IMR-90 (cell line): ENCODE results near the gene GNB1L. TPM values are rescaled to one million over a fixed set of nuclear protein-coding genes. Genes with fewer than 3 reads are reported as not detected.

Experiments
- ATAC-seq: fragments of 200-7000 bp; cut with Tn5 transposase; 2 replicates; pipeline ENCODE4 v1.9.1; 2020; ENCODE audit warnings: low read depth, mild to moderate bottlenecking, moderate library complexity
- BruUV-seq: library from RNA; stranded (reverse); fragments of 400-500 nt; replicated peaks from 2 replicates; lab custom pipeline; 2021; lab: Mats Ljungman, UMichigan
- CTCF ChIA-PET: fragments of 300-600 bp; formaldehyde crosslinking; extraction: SDS; loops from one replicate; lab custom pipeline; 2021; ENCODE audit warnings: antibody characterized with exemption; lab: Yijun Ruan, JAX
- POLR2A ChIA-PET: fragments of 300-600 bp; sonication (Branson Sonifier 250); formaldehyde crosslinking; loops from one replicate; lab custom pipeline; 2022; ENCODE audit warnings: antibody characterized with exemption; ENCODE audit not compliant: unreplicated experiment; lab: Charles Lee
- DNase-seq: peaks from one replicate; pipeline ENCODE4 v3.0.0; 2013
- H2AFZ ChIP-seq: replicated peaks from 2 replicates; pipeline ENCODE3; 2013; ENCODE audit warnings: low read length, mild to moderate bottlenecking; ENCODE audit not compliant: poor library complexity
- H2AK5ac ChIP-seq: 2 replicates; pipeline ENCODE4 v1.6.1; 2013; ENCODE audit warnings: low read depth, low read length, inconsistent platforms
- H2AK9ac ChIP-seq: replicated peaks from 2 replicates; pipeline ENCODE3; 2013; ENCODE audit warnings: mild to moderate bottlenecking, low read depth, low read length, moderate library complexity; ENCODE audit not compliant: poor library complexity
- H2BK120ac ChIP-seq: 2 replicates; pipeline ENCODE4 v1.6.1; 2013; ENCODE audit warnings: low read depth, low read length, inconsistent platforms
- H2BK15ac ChIP-seq: 3 replicates; pipeline ENCODE4 v1.6.1; 2013; ENCODE audit warnings: low read depth, low read length, inconsistent platforms
- H2BK20ac ChIP-seq: 2 replicates; pipeline ENCODE4 v1.6.1; 2013; ENCODE audit warnings: low read depth, mild to moderate bottlenecking, inconsistent platforms, low read length, moderate library complexity
- H2BK5ac ChIP-seq: 2 replicates; pipeline ENCODE4 v1.6.1; 2013; ENCODE audit warnings: mild to moderate bottlenecking, low read depth, low read length, inconsistent platforms; ENCODE audit not compliant: poor library complexity, severe bottlenecking
- H3K14ac ChIP-seq: replicated peaks from 2 replicates; pipeline ENCODE4 v1.6.1; 2013; ENCODE audit warnings: low read depth, low read length, inconsistent platforms
- H3K18ac ChIP-seq: 2 replicates; pipeline ENCODE4 v1.6.1; 2013; ENCODE audit warnings: low read depth, low read length, control low read depth
- H3K23ac ChIP-seq: 2 replicates; pipeline ENCODE4 v1.6.1; 2013; ENCODE audit warnings: low read depth, low read length, inconsistent platforms
- H3K27ac ChIP-seq: 2 replicates; pipeline ENCODE4 v1.5.1; 2013; ENCODE audit warnings: mild to moderate bottlenecking, control low read depth, low read length; ENCODE audit not compliant: insufficient read depth
- H3K27me3 ChIP-seq: 2 replicates; pipeline ENCODE4 v1.6.1; 2013; ENCODE audit warnings: low read length; ENCODE audit not compliant: control insufficient read depth, insufficient read depth
- H3K36me3 ChIP-seq: 2 replicates; pipeline ENCODE4 v1.6.1; 2013; ENCODE audit warnings: low read length, mixed read lengths; ENCODE audit not compliant: control insufficient read depth, insufficient read depth
- H3K4ac ChIP-seq: 2 replicates; pipeline ENCODE4 v1.6.1; 2013; ENCODE audit warnings: low read depth, low read length, inconsistent platforms
- H3K4me1 ChIP-seq: 2 replicates; pipeline ENCODE4 v1.6.1; 2013; ENCODE audit warnings: low read length, mixed read lengths; ENCODE audit not compliant: control insufficient read depth, insufficient read depth
- H3K4me2 ChIP-seq: 2 replicates; pipeline ENCODE4 v1.6.1; 2013; ENCODE audit warnings: low read depth, mild to moderate bottlenecking, control low read depth, low read length, moderate library complexity
- H3K4me3 ChIP-seq: 2 replicates; pipeline ENCODE4 v1.5.1; 2013; ENCODE audit warnings: low read depth, mild to moderate bottlenecking, control low read depth, low read length, moderate library complexity; ENCODE audit not compliant: insufficient read depth
- H3K56ac ChIP-seq: 2 replicates; pipeline ENCODE4 v1.6.1; 2013; ENCODE audit warnings: low read length, inconsistent platforms; ENCODE audit not compliant: insufficient read depth; ENCODE audit errors: extremely low read depth
- H3K79me1 ChIP-seq, 2 experiments: 2 replicates each; pipeline ENCODE4 v1.6.1; 2013; ENCODE audit warnings: low read length in 2 of 2, inconsistent platforms in 1 of 2, low read depth in 1 of 2
- H3K9ac ChIP-seq: 2 replicates; pipeline ENCODE4 v1.6.1; 2013; ENCODE audit warnings: low read depth, low read length, control low read depth
- H3K9me1 ChIP-seq: 2 replicates; pipeline ENCODE4 v1.6.1; 2013; ENCODE audit warnings: low read length, inconsistent platforms; ENCODE audit not compliant: insufficient read depth
- H3K9me3 ChIP-seq: 2 replicates; pipeline ENCODE4 v1.6.1; 2013; ENCODE audit warnings: low read length; ENCODE audit not compliant: control insufficient read depth, insufficient read depth
- H4K20me1 ChIP-seq: 2 replicates; pipeline ENCODE4 v1.6.1; 2013; ENCODE audit warnings: low read length, inconsistent platforms; ENCODE audit not compliant: insufficient read depth
- H4K5ac ChIP-seq: 2 replicates; pipeline ENCODE4 v1.6.1; 2013; ENCODE audit warnings: mild to moderate bottlenecking, low read depth, low read length, control low read depth
- H4K8ac ChIP-seq, 2 experiments: 2 replicates each; pipeline ENCODE4 v1.6.1; 2013; ENCODE audit warnings: low read depth in 2 of 2, low read length in 2 of 2, control low read depth in 1 of 2, inconsistent platforms in 1 of 2
- H4K91ac ChIP-seq: 2 replicates; pipeline ENCODE4 v1.6.1; 2013; ENCODE audit warnings: low read depth, low read length, inconsistent platforms; ENCODE audit not compliant: insufficient read depth
- BHLHE40 ChIP-seq: fragments of 150-350 bp; IDR thresholded peaks from 2 replicates; pipeline ENCODE4 v1.6.1; 2016; ENCODE audit warnings: mild to moderate bottlenecking, low read depth, low read length
- CTCF ChIP-seq: conservative IDR thresholded peaks from 2 replicates; pipeline ENCODE4 v1.5.1; 2012; ENCODE audit warnings: mild to moderate bottlenecking, low read depth, low read length, improper control_type of control experiment
- NFE2L2 ChIP-seq: fragments of 150-350 bp; IDR thresholded peaks from 2 replicates; pipeline ENCODE4 v1.6.1; 2016; ENCODE audit warnings: low read depth, mild to moderate bottlenecking, low read length
- WGBS, 2 experiments: methylation state at CpG; one replicate each; pipeline versions ENCODE4 v1.1.5 to v1.1.7; 2013; ENCODE audit warnings: missing lambda C conversion rate in 2 of 2; ENCODE audit not compliant: insufficient read length in 1 of 2; ENCODE audit errors: extremely low coverage in 2 of 2; 5-methylcytosine and 5-hydroxymethylcytosine counted together
- dilution Hi-C: fragments of 300-500 bp; cut with HindIII; formaldehyde crosslinking; loops from one replicate; pipeline ENCODE4 v1.14.3; 2018; ENCODE audit warnings: low sequenced_read_pairs; ENCODE audit not compliant: unreplicated experiment
- in situ Hi-C: fragments of 300-500 bp; cut with MboI; formaldehyde crosslinking; loops from 3 replicates; pipeline ENCODE4 v1.14.3; 2019; ENCODE audit warnings: low sequenced_read_pairs, inconsistent platforms, mixed read lengths
- intact Hi-C: fragments of 100-400 bp; cut with micrococcal nuclease; formaldehyde crosslinking; loops from 2 replicates; pipeline ENCODE4 v1.10.0; 2022
- polyA plus RNA-seq, 3 experiments: library from polyadenylated mRNA; depleted of rRNA; stranded (reverse); fragments of >200 nt; gene quantifications; 2 replicates each; pipeline ENCODE4 v1.2.3, GENCODE V29; 2012; ENCODE audit warnings: low replicate concordance in 1 of 3
- total RNA-seq: library from RNA; depleted of rRNA; stranded (reverse); fragments of >200 nt; gene quantifications from 2 replicates; pipeline ENCODE4 v1.2.3, GENCODE V29; 2012

Gene GNB1L
- total and polyA plus RNA-seq, 2 of the 4 experiments (the other 2 are of a cell fraction): 2.5 to 4.4 TPM

- H2AK9ac ChIP-seq: no peak overlapping the region
- POLR2A ChIA-PET: no interaction called here
- no peak overlapping the region for H2BK15ac ChIP-seq
- no peak overlapping the region for H2AK5ac ChIP-seq
- H3K18ac ChIP-seq: no peak overlapping the region
- no peaks in the 10 kb centered on the region for H3K36me3 ChIP-seq
- H3K4me2 ChIP-seq: no peak overlapping the region
- intact Hi-C loops (no loop called here), dilution Hi-C loops (no loop called here), in situ Hi-C loops (no loop called here)
- H4K8ac ChIP-seq: no peak overlapping the region
- H3K9me1 ChIP-seq: peaks cover 6% of the 10 kb centered on the region
- no peak overlapping the region for H3K23ac ChIP-seq
- H3K4ac ChIP-seq: no peak overlapping the region
- no peak overlapping the region for H2BK5ac ChIP-seq
- H3K9me3 ChIP-seq: peaks cover 7% of the 10 kb centered on the region
- no peak overlapping the region for H3K9ac ChIP-seq
- H3K27me3 ChIP-seq: no peaks in the 10 kb centered on the region
- BruUV-seq: no TSS peak
- H3K56ac ChIP-seq: no peak overlapping the region
- H4K91ac ChIP-seq: no peak overlapping the region
- H3K79me1 ChIP-seq: no peaks in the 10 kb centered on the region
- peak overlapping the region; percentile 19 for H2AFZ ChIP-seq
- H3K14ac ChIP-seq: no peak overlapping the region
- no peak overlapping the region for H3K27ac ChIP-seq
- H2BK20ac ChIP-seq: no peak overlapping the region
- DNase-seq: no peak
- no peak overlapping the region for H3K4me3 ChIP-seq
- no CpG with 5 or more reads among the region's 7 CpGs for WGBS, 2 experiments
- TF ChIP-seq NFE2L2 (no peak), CTCF (no peak), BHLHE40 (no peak)
- ATAC-seq: no peak
- H4K5ac ChIP-seq: no peak overlapping the region
- CTCF ChIA-PET: no interaction called here
- H2BK120ac ChIP-seq: no peak overlapping the region
- H3K4me1 ChIP-seq: peaks cover 11% of the 10 kb centered on the region
- H4K20me1 ChIP-seq: no peaks in the 10 kb centered on the region
Measured at GRCh38 chr22:19796160-19796559, 58.5 kb downstream of the GNB1L start.
